ENCODE measurements around the gene SLC35G6.

The SLC35G6 gene

DNA sequence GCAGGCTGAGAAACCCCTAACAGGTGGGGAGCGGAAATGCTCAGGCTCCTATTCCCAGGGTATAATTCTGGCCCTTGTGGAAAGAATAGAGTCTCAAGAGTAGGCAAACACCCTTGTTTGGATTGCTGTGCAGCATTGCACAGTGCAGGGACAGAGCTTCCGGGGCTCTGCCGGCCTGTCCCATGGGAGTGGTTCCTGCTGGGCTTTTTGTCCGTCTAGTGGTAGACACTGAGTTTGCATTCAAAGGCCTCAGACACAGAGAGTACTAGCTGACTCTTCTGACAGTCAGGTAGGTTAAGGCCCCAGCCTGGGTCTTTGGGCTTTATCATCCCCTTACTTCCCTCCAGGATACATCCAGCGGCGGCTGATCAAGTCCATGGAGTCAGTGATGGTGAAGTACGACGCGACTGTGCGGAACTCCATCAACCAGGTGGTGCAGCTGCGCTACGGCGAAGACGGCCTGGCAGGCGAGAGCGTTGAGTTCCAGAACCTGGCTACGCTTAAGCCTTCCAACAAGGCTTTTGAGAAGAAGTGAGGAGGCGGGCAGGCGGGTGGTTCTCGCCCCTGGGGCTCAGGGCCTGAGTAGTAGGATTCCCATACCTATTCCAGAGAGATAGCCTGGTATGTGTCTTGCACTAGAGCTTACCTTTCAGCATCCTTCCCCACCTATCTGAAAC lies 21.1 kb downstream of the SLC35G6 start:
- no peak for DNase-seq (ENCODE audit: low spot score)

DNA sequence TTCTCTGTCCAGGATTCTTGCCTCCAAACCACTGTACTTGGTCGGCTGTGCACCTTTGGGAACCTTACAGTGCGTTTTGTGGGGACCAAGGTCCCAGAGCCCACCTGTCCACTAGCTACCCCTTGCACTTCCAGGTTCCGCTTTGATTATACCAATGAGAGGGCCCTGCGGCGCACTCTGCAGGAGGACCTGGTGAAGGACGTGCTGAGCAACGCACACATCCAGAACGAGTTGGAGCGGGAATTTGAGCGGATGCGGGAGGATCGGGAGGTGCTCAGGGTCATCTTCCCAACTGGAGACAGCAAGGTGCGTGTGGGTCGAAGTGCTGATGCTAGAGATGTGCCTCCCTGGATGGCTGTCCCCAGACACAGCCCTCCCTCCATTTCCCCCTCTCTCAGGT lies 21.7 kb downstream of the SLC35G6 start:
- DNase-seq (ENCODE audit: low spot score), result no peak

DNA sequence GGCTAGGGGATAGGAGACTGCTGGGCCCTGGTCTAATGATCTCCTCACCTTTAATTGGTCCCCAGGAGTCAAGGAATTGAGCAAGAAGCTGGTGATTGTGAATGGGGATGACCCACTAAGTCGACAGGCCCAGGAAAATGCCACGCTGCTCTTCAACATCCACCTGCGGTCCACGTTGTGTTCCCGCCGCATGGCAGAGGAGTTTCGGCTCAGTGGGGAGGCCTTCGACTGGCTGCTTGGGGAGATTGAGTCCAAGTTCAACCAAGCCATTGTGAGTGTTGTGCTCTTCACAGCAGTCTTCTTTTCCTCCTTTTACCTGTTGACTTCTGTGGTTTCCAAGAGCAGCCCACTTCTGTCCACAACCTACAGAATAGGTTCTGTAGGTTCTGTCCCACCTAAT lies 22.3 kb downstream of the SLC35G6 start:
- DNase-seq (ENCODE audit: low spot score), result no peak

GRCh38 chr17:7508145-7508544 lies 26.9 kb downstream of the SLC35G6 start:
- no peak for DNase-seq (ENCODE audit: low spot score)

DNA sequence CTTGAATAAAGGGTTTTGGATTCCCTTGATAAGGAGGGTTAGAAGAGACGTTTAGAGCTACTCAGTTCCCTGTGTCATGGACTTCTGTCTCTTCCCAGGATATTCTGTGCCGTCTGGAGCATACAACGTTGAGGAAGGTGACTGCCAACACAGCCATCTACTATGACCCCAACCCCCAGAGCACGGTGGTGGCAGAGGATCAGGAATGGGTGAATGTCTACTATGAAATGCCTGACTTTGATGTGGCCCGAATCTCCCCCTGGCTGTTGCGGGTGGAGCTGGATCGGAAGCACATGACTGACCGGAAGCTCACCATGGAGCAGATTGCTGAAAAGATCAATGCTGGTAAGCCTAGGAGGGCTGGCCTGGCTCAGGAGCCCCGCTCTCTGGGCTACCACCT lies 27.6 kb downstream of the SLC35G6 start:
- DNase-seq (ENCODE audit: low spot score), result no peak

DNA sequence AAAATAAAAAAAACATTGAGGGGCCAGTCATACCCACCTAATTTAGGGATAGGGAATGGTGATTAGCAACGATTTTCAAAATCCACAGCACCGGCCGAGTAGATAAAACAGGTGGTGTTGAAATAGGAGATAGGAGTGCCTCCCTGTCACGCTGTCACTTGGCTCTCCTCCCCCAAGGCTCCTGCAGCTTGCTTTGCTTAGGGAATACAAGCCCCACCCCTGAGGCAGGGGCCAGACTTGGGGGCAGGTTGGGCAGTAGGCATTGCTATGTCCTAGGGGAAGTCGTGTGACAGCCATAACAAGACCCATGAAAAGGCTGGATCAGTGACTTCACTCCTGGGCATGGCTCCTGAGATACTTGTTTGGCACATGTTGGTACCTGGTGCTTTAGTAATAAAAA lies 28.7 kb downstream of the SLC35G6 start:
- no peak for DNase-seq (ENCODE audit: low spot score)

- no peak for DNase-seq (ENCODE audit: low spot score)
Measured at GRCh38 chr17:7511108-7511507, 29.9 kb downstream of the SLC35G6 start.

GRCh38 chr17:7512105-7512504 lies 30.9 kb downstream of the SLC35G6 start:
- no peak for DNase-seq (ENCODE audit: low spot score)

DNA sequence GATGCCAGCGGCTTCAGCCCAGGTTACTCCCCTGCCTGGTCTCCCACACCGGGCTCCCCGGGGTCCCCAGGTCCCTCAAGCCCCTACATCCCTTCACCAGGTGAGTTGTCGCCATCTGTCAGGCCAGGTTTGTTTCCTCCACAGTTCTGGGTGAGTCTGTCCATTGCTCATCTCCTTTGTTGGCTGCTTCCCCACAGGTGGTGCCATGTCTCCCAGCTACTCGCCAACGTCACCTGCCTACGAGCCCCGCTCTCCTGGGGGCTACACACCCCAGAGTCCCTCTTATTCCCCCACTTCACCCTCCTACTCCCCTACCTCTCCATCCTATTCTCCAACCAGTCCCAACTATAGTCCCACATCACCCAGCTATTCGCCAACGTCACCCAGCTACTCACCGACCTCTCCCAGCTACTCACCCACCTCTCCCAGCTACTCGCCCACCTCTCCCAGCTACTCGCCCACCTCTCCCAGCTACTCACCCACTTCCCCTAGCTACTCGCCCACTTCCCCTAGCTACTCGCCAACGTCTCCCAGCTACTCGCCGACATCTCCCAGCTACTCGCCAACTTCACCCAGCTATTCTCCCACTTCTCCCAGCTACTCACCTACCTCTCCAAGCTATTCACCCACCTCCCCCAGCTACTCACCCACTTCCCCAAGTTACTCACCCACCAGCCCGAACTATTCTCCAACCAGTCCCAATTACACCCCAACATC lies 31.7 kb downstream of the SLC35G6 start:
- no peak for DNase-seq (ENCODE audit: low spot score)

GRCh38 chr17:7513850-7514419 lies 32.7 kb downstream of the SLC35G6 start:
- DNase-seq (ENCODE audit: low spot score), result no peak

DNA sequence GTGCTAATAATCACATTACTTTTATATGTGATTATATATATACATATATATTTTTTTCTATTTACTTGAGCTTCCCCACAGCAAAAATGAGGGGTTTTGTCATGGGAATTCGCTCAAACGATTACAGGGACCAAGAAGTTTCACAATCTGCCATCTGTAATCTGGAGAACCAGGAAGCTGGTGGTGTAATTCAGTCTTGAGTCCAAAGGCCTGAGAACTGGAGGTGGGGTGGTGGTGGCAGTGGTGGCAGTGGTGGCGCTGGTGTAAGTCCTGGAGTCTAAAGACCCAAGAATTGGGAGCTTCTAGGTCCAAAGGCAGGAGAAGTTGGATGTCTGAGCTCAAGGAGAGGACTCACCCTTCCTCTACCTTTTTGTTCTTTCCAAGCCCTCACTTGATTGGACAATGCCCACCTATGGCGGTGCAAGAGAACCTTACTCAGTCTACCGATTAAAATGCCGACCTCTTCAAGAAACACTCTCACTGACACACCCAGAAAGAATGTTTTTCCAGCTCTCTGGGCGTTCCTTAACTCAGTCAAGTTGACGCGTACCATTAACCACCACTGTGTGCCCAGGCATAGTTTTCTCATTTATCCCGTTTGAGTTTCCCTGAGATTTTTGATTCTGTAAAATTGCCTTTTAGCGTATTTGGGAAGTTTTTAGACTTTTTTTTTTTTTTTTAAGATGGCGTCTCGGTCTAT lies 34.8 kb downstream of the SLC35G6 start:
- no peak for DNase-seq (ENCODE audit: low spot score)

- DNase-seq (ENCODE audit: low spot score), result no peak
Measured at GRCh38 chr17:7523033-7523432, 41.8 kb downstream of the SLC35G6 start.

DNA sequence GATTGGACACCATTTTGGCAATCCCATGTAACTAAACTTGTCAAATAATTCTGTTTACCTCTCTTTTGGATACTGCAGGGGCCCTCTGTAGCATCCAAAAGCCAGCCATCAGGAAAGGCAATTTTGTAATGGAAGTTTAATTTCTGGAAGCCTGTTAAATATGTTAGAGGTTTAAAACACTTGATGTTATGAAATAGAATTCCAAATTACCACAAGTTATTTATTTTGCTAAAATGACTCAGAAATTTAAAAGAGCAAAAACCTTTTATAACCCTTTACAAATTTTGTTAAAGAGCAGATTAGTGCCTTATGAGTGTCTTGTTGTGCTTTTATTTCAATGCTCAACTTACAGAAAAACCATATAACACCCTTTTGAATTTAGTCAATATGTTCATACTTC lies 47.6 kb downstream of the SLC35G6 start:
- no peak for DNase-seq (ENCODE audit: low spot score)

DNA sequence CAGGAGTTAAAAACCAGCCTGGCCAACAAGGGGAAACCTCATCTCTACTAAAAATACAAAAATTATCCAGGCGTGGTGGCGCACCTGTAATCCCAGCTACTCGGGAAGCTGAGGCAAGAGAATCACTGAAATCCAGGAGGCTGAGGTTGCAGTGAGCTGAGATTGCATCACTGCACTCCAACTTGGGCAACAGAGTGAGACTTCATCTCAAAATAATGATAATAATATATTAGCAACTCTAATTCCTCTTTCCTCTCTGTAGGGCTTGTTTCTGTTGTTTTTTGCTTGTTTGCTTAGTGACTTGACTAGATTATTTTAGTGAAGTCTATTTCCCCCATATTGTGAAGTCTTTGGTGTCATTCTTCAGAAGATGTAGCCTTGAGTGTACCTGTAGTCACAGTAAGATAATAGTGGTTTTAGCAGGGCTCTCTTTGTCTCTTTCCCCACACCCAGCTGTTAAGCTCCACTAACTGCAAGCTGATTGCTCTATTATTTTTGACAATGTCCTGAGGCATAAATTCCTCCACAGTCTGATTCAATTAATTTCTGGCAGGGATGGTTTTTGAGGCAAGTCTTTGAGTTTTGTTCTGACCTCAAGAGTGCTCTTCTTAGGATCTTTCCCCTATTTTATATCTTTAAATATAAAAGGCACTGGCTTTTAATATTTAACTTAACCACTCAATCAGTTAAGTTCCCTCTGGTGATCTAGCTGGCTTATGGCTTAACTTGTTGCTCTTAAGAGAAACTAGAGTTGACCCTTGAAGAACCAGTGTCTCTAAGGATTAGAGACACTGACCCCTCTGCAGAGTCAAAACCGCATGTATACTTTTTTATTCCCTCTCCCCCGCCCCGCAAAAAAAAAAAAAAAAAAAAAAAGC lies 49.0 kb downstream of the SLC35G6 start:
- no peak for DNase-seq (ENCODE audit: low spot score)

Data from germinal center (tissue), 1 donor.